ENCODE results near the gene PPP1R14D.

- no peak for TF ChIP-seq CTCF (IDR thresholded peaks at IDR 0.05)
- no peak for TF ChIP-seq POLR2A (IDR thresholded peaks at IDR 0.05)
These were observed 51.9 kb downstream of the PPP1R14D start for GRCh38 chr15:40776537-40777141.

Measured in thyroid gland (tissue), 4 donors.